Common myeloid progenitor, CD34-positive (primary cell): ENCODE results near the gene RPP40.
"Not testable (repeated sequence)": the region's sequence is repeated elsewhere in the genome, so short reads cannot be mapped to it uniquely, and the experiment has no call there.

Source experiments
- CTCF ChIA-PET: fragments of 350-600 bp; sonication (Branson Sonifier 250); formaldehyde crosslinking; loops from one replicate; lab custom pipeline; 2021; ENCODE audit warnings: antibody characterized with exemption; lab: Charles Lee
- POLR2A ChIA-PET: fragments of 350-600 bp; sonication (Branson Sonifier 250); formaldehyde crosslinking; loops from one replicate; lab custom pipeline; 2021; ENCODE audit warnings: antibody characterized with exemption; lab: Charles Lee
- DNase-seq, 3 donors: peaks; one replicate each; pipeline versions ENCODE4 v3.0.0 to v3.0.0-alpha.2; 2013
- H3K27ac ChIP-seq, 2 experiments: 1 replicate in 1 of 2; 2 replicates in 1 of 2; pipeline ENCODE4 v1.7.0; 2013; ENCODE audit warnings: inconsistent platforms in 2 of 2, low read length in 2 of 2, mild to moderate bottlenecking in 2 of 2, low read depth in 1 of 2, moderate library complexity in 1 of 2; ENCODE audit not compliant: severe bottlenecking in 2 of 2, insufficient read depth in 1 of 2, poor library complexity in 1 of 2
- H3K27me3 ChIP-seq, 5 experiments: replicated peaks in 2 of 5; 1 replicate in 3 of 5; 2 replicates in 2 of 5; pipeline versions ENCODE4 v1.6.1 to v1.7.0; 2013; ENCODE audit warnings: low read length in 4 of 5, mild to moderate bottlenecking in 2 of 5, moderate library complexity in 2 of 5, inconsistent platforms in 1 of 5; ENCODE audit not compliant: insufficient read depth in 5 of 5, control insufficient read depth in 4 of 5
- H3K36me3 ChIP-seq, 4 experiments: 1 replicate in 2 of 4; 2 replicates in 2 of 4; pipeline versions ENCODE4 v1.6.1 to v1.7.0; 2013; ENCODE audit warnings: low read length in 3 of 4, control low read depth in 1 of 4, mild to moderate bottlenecking in 1 of 4; ENCODE audit not compliant: control insufficient read depth in 4 of 4, insufficient read depth in 4 of 4
- H3K4me1 ChIP-seq, 4 experiments: 1 replicate in 3 of 4; 2 replicates in 1 of 4; pipeline versions ENCODE4 v1.6.1 to v1.7.1; 2013; ENCODE audit warnings: low read length in 3 of 4, mild to moderate bottlenecking in 3 of 4, control low read depth in 1 of 4, inconsistent platforms in 1 of 4, moderate library complexity in 1 of 4; ENCODE audit not compliant: control insufficient read depth in 4 of 4, insufficient read depth in 4 of 4; ENCODE audit errors: control extremely low read depth in 1 of 4
- H3K4me3 ChIP-seq, 7 experiments: 1 replicate in 4 of 7; 2 replicates in 3 of 7; pipeline versions ENCODE4 v1.5.1 to v1.7.0; 2013; ENCODE audit warnings: mild to moderate bottlenecking in 7 of 7, low read length in 6 of 7, moderate library complexity in 6 of 7, inconsistent platforms in 2 of 7, low read depth in 2 of 7, control low read depth in 1 of 7; ENCODE audit not compliant: insufficient read depth in 4 of 7, control insufficient read depth in 1 of 7; ENCODE audit errors: extremely low read depth in 1 of 7
- H3K9me3 ChIP-seq, 5 experiments: 1 replicate in 4 of 5; 2 replicates in 1 of 5; pipeline versions ENCODE4 v1.6.1 to v1.7.1; 2013; ENCODE audit warnings: low read length in 4 of 5, mild to moderate bottlenecking in 2 of 5, inconsistent platforms in 1 of 5, low read depth in 1 of 5, moderate library complexity in 1 of 5; ENCODE audit not compliant: control insufficient read depth in 4 of 5, insufficient read depth in 2 of 5; ENCODE audit errors: control extremely low read depth in 1 of 5
- WGBS: methylation state at CpG from one replicate; pipeline ENCODE4 v1.1.5; 2013; ENCODE audit not compliant: insufficient coverage; 5-methylcytosine and 5-hydroxymethylcytosine counted together

Gene RPP40

DNA sequence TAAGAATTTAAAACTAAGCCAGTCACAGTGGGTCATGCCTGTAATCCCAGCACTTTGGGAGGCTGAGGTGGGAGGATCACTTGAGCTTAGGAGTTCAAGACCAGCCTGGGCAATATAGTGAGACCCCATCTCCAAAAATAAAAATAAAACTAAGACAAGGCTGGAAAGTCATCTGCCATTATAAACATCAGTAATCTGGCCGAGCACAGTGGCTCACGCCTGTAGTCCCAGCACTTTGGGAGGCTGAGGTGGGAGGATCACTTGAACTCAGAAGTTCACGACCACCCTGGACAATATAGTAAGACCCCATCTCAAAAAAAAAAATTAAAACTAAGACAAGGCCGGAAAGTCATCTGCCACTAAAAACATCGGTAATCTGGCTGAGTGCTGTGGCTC is 1.2 kb upstream of the RPP40 start:
- CTCF ChIA-PET = interaction anchor here (1.3 kb wide), 1 partner anchor 35 kb away, joined by 3 read pairs; no protein-coding TSS in a partner anchor
- H3K27ac ChIP-seq, POLR2A ChIA-PET, H3K27me3 ChIP-seq, H3K9me3 ChIP-seq, DNase-seq: not testable (repeated sequence)
- Histone ChIP-seq H3K4me3 (peak overlapping the region in 2 of 7 experiments; percentile 79), H3K36me3 (peaks cover 6 to 16% (median 15%) of the 10 kb centered on the region in 4 experiments), H3K4me1 (peaks cover 7 to 11% (median 11%) of the 10 kb centered on the region in 4 experiments)
- WGBS = 100% methylated on average over 4 of the region's 5 CpGs

DNA sequence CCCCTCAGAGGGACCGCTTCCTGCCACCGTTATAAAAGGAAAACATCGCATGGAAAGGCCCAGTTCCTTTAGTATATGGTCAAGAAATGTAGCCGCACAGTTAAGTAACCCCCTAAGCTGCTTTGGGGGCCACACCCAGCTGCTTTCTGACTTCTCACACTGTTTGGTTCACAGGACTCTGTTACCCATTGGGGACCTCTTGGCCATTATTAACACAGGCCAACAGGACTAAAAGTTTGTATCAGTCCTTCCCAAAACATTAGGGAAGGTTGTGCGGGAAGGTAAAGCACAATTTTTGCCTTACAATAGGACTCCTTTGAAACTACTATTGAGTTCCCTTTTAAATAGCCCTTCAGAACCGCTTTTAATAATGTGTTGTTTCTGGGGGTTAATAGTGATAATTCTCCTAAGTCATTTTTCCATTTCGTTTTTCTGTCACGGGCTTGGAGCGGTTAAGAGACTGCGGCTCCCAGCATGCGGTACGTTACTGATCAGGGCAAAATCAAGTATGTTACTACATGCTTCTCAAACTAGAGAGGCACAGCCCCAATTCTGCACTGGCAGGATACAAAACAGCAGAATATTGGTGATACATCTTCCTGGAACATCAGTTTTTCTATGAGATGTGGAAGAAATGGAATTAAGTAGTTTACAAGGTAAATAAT is 668 bp upstream of the RPP40 start:
- ChIA-PET CTCF (interaction anchor here (0.7 to 1.6 kb wide), 3 partner anchors 10 to 63 kb away, joined by 3 to 7 read pairs (median 4); no protein-coding TSS in a partner anchor), POLR2A (no interaction called here)
- H3K36me3 ChIP-seq = peaks cover 6 to 21% (median 16%) of the 10 kb centered on the region in 4 experiments
- H3K27me3 ChIP-seq = no peaks in the 10 kb centered on the region
- WGBS = 54% methylated on average over 12 of the region's 12 CpGs
- H3K9me3 ChIP-seq = no peaks in the 10 kb centered on the region
- H3K4me1 ChIP-seq = peaks cover 7 to 11% (median 11%) of the 10 kb centered on the region in 4 experiments
- H3K4me3 ChIP-seq = peak overlapping the region; percentile 28 to 90 (median 79)
- H3K27ac ChIP-seq = peak overlapping the region; percentile 68 to 93
- no peak for DNase-seq

GRCh38 chr6:4999586-4999985 is 4.3 kb downstream of the RPP40 start:
- H3K36me3 ChIP-seq = peaks cover 14 to 61% (median 38%) of the 10 kb centered on the region in 4 experiments
- H3K4me3 ChIP-seq = no peak overlapping the region
- H3K27ac ChIP-seq = no peak overlapping the region
- H3K9me3 ChIP-seq = no peaks in the 10 kb centered on the region
- no peak for DNase-seq
- ChIA-PET POLR2A (no interaction called here), CTCF (no interaction called here)
- H3K4me1 ChIP-seq = peaks cover 4 to 9% (median 8%) of the 10 kb centered on the region in 4 experiments
- H3K27me3 ChIP-seq = no peaks in the 10 kb centered on the region
- no CpG with 5 or more reads among the region's 2 CpGs for WGBS

DNA sequence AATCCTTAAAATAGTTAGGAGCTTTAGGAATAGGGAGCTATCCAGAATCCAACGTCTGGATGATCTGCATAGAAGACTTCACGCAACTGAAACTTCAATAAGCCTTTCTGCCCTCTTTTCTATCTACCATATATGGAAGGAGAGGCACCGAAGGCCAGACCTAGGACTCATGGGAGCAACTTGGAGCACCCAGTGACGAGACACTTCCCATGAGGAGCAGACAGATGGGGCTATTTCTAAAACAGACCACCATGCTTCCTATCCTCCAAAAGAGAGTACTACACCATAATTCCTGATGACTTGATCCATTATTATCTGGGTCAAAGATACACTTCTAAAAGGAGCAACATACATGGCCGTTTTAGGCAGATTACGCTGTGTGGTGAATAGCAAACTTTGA is 6.0 kb downstream of the RPP40 start:
- Histone ChIP-seq H3K27me3 (no peaks in the 10 kb centered on the region), H3K4me1 (no peaks in the 10 kb centered on the region), H3K27ac (no peak overlapping the region), H3K4me3 (no peak overlapping the region), H3K36me3 (peaks cover 16 to 69% (median 43%) of the 10 kb centered on the region in 4 experiments), H3K9me3 (no peaks in the 10 kb centered on the region)
- ChIA-PET POLR2A (no interaction called here), CTCF (no interaction called here)
- WGBS = 100% methylated on average over 2 of the region's 6 CpGs
- DNase-seq = no peak

- no peak overlapping the region for H3K27ac ChIP-seq
- H3K27me3 ChIP-seq = no peaks in the 10 kb centered on the region
- no peak overlapping the region for H3K4me3 ChIP-seq
- WGBS = no CpG with 5 or more reads among the region's 3 CpGs
- no peak for DNase-seq
- no peaks in the 10 kb centered on the region for H3K4me1 ChIP-seq
- ChIA-PET POLR2A (no interaction called here), CTCF (no interaction called here)
- peaks cover 12 to 64% (median 33%) of the 10 kb centered on the region in 4 experiments for H3K36me3 ChIP-seq
- H3K9me3 ChIP-seq = no peaks in the 10 kb centered on the region
Measured at GRCh38 chr6:4994741-4995140, 9.1 kb downstream of the RPP40 start.

DNA sequence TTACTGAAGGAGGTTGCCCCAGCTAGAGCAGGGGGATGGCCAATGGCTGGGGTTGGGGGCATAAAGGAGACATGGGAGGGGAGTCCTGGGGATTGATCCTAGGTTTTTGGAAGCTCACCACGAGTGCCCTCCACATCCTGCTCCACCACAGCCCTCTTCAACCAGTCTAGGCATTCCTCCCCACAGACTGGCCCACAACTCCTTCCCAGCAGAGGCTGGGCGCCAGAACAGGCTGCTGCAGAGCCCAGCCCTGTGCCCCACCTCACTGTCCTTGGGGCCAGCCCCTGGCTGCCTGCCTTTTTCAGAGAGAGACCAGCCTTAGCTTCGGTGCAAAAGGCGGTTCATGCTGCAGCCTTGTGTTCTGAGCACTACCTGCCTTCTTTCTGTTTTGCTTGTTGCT is 16.4 kb downstream of the RPP40 start:
- Histone ChIP-seq H3K4me3 (no peak overlapping the region), H3K9me3 (peaks cover 0 to 6% (median 0%) of the 10 kb centered on the region in 5 experiments), H3K4me1 (peaks cover 0 to 9% (median 5%) of the 10 kb centered on the region in 4 experiments), H3K27me3 (no peaks in the 10 kb centered on the region), H3K36me3 (peaks cover 0 to 11% (median 5%) of the 10 kb centered on the region in 4 experiments), H3K27ac (no peak overlapping the region)
- ChIA-PET POLR2A (no interaction called here), CTCF (interaction anchor here (1.1 kb wide), 2 partner anchors 9 to 15 kb away, joined by 3 read pairs; no protein-coding TSS in a partner anchor)
- WGBS = 82% methylated on average over 4 of the region's 4 CpGs
- DNase-seq = no peak

GRCh38 chr6:4986999-4987398 is 16.8 kb downstream of the RPP40 start:
- Histone ChIP-seq H3K36me3 (peaks cover 0 to 11% (median 5%) of the 10 kb centered on the region in 4 experiments), H3K27me3 (no peaks in the 10 kb centered on the region), H3K27ac (no peak overlapping the region), H3K4me3 (no peak overlapping the region), H3K9me3 (peaks cover 0 to 6% (median 0%) of the 10 kb centered on the region in 5 experiments), H3K4me1 (peaks cover 0 to 9% (median 5%) of the 10 kb centered on the region in 4 experiments)
- DNase-seq = no peak
- POLR2A ChIA-PET = no interaction called here
- WGBS = 100% methylated on average over 3 of the region's 3 CpGs
- CTCF ChIA-PET = interaction anchor here (1.1 kb wide), 2 partner anchors 9 to 16 kb away, joined by 3 read pairs; no protein-coding TSS in a partner anchor
